OCI-LY7 (cell line): ENCODE measurements around the gene MACROD2. TPM values are rescaled to one million over a fixed set of nuclear protein-coding genes. Genes with fewer than 3 reads are reported as not detected.

Experiments used
- BruUV-seq: library from RNA; stranded (reverse); fragments of 400-500 nt; replicated peaks from 2 replicates; lab custom pipeline; 2021; lab: Mats Ljungman, UMichigan
- CTCF ChIA-PET: fragments of 300-600 bp; sonication (Branson Sonifier 250); formaldehyde crosslinking; loops from one replicate; lab custom pipeline; 2022; ENCODE audit warnings: antibody characterized with exemption; ENCODE audit not compliant: unreplicated experiment; lab: Charles Lee
- POLR2A ChIA-PET: fragments of 300-600 bp; sonication (Branson Sonifier 250); formaldehyde crosslinking; loops from one replicate; lab custom pipeline; 2022; ENCODE audit warnings: antibody characterized with exemption; lab: Charles Lee
- DNase-seq: peaks from one replicate; pipeline ENCODE4 v3.0.0-alpha.2; 2015; ENCODE audit warnings: low spot score
- H2AFZ ChIP-seq: fragments of 200-600 bp; sonication (generic), shearing (Covaris generic); 2 replicates; pipeline ENCODE4 v1.6.1; 2014; ENCODE audit warnings: mild to moderate bottlenecking, antibody characterized with exemption, low read length, moderate library complexity
- H3K27ac ChIP-seq: fragments of 200-600 bp; sonication (generic); 2 replicates; pipeline ENCODE4 v1.5.1; 2014; ENCODE audit warnings: mixed run types, low read depth, mild to moderate bottlenecking, moderate library complexity, low read length, inconsistent platforms; ENCODE audit not compliant: poor library complexity, severe bottlenecking
- H3K36me3 ChIP-seq: fragments of 200-600 bp; sonication (generic); 2 replicates; pipeline ENCODE4 v1.6.1; 2014; ENCODE audit warnings: mild to moderate bottlenecking, antibody characterized with exemption, low read length, moderate library complexity, mixed read lengths; ENCODE audit not compliant: insufficient read depth
- H3K4me1 ChIP-seq: fragments of 200-600 bp; sonication (generic); 2 replicates; pipeline ENCODE4 v1.5.1; 2014; ENCODE audit warnings: mild to moderate bottlenecking, low read length; ENCODE audit not compliant: insufficient read depth, poor library complexity, severe bottlenecking
- H3K4me2 ChIP-seq: fragments of 200-600 bp; sonication (generic); 2 replicates; pipeline ENCODE4 v1.6.1; 2014; ENCODE audit warnings: mild to moderate bottlenecking, low read length
- H3K4me3 ChIP-seq: fragments of 200-600 bp; sonication (generic); 2 replicates; pipeline ENCODE4 v1.5.1; 2014; ENCODE audit warnings: mild to moderate bottlenecking, low read depth, low read length; ENCODE audit not compliant: poor library complexity, severe bottlenecking
- H3K79me2 ChIP-seq: fragments of 200-600 bp; sonication (generic); 2 replicates; pipeline ENCODE4 v1.6.1; 2016; ENCODE audit warnings: low read depth, mild to moderate bottlenecking, low read length, moderate library complexity, mixed read lengths; ENCODE audit not compliant: insufficient read depth
- H3K9me2 ChIP-seq: fragments of 200-600 bp; sonication (generic); 2 replicates; pipeline ENCODE4 v1.6.1; 2016; ENCODE audit warnings: mild to moderate bottlenecking, low read length, mixed read lengths; ENCODE audit not compliant: insufficient read depth
- H3K9me3 ChIP-seq: fragments of 200-600 bp; sonication (generic); 2 replicates; pipeline ENCODE4 v1.6.1; 2014; ENCODE audit warnings: mild to moderate bottlenecking, mixed run types, low read length, mixed read lengths
- H4K20me1 ChIP-seq: fragments of 200-600 bp; sonication (generic); 2 replicates; pipeline ENCODE4 v1.6.1; 2014; ENCODE audit warnings: mild to moderate bottlenecking, antibody characterized with exemption, low read length, moderate library complexity, mixed read lengths; ENCODE audit not compliant: insufficient read depth
- EZH2phosphoT487 ChIP-seq: fragments of 200-600 bp; sonication (generic); IDR thresholded peaks from 2 replicates; pipeline ENCODE4 v1.6.1; 2018; ENCODE audit warnings: low read depth, borderline replicate concordance, mild to moderate bottlenecking, mixed run types, antibody characterized with exemption, low read length, moderate library complexity, mixed read lengths
- intact Hi-C: fragments of 100-400 bp; cut with micrococcal nuclease; formaldehyde crosslinking; loops from one replicate; pipeline ENCODE4 v1.10.0; 2022; ENCODE audit not compliant: unreplicated experiment
- total RNA-seq, 2 experiments: library from RNA; depleted of rRNA in 1 of 2; stranded (reverse); fragments of >200 nt in 1 of 2; shearing (Covaris generic) in 1 of 2; gene quantifications; 2 replicates each; pipeline ENCODE4 v1.2.3, GENCODE V29; 2014 to 2022
- TF ChIP-seq, protein P1 (sequence below): fragments of 200-600 bp; sonication (generic); conservative IDR thresholded peaks from 2 replicates; pipeline ENCODE4 v1.5.1; 2014; ENCODE audit warnings: mild to moderate bottlenecking, antibody characterized with exemption, low read length, moderate library complexity, mixed read lengths

The MACROD2 gene
- total RNA-seq, 2 experiments from 2014 or later, result 0.09 to 4.5 TPM

- intact Hi-C loops, result no loop called here
Observed at GRCh38 chr20:15256676-15257568, 1261.6 kb downstream of the MACROD2 start.

DNA sequence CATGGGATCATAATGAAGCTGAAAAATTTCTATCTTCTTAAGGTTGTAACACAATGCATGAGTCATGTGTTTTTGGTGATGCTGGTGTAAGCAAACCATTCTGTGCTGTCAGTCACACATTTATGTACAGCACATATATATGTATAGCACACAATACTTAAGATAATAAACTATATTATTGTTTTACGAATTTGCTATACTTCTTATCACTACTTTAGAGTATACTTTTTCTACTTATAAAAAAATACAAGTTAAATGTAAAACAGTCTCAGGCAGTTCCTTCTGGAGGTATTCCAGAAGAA is 1262.2 kb downstream of the MACROD2 start:
- DNase-seq, result no peak
- BruUV-seq, result no TSS peak
- CTCF ChIA-PET, result no interaction called here

More at GRCh38 chr20:15256676-15257568, 1261.6 kb downstream of the MACROD2 start:
- no peak overlapping the region for H3K4me3 ChIP-seq
- no peaks in the 10 kb centered on the region for H3K79me2 ChIP-seq
- no peaks in the 10 kb centered on the region for H4K20me1 ChIP-seq
- TF ChIP-seq EZH2phosphoT487, result no peak
- TF ChIP-seq, protein P1, sequence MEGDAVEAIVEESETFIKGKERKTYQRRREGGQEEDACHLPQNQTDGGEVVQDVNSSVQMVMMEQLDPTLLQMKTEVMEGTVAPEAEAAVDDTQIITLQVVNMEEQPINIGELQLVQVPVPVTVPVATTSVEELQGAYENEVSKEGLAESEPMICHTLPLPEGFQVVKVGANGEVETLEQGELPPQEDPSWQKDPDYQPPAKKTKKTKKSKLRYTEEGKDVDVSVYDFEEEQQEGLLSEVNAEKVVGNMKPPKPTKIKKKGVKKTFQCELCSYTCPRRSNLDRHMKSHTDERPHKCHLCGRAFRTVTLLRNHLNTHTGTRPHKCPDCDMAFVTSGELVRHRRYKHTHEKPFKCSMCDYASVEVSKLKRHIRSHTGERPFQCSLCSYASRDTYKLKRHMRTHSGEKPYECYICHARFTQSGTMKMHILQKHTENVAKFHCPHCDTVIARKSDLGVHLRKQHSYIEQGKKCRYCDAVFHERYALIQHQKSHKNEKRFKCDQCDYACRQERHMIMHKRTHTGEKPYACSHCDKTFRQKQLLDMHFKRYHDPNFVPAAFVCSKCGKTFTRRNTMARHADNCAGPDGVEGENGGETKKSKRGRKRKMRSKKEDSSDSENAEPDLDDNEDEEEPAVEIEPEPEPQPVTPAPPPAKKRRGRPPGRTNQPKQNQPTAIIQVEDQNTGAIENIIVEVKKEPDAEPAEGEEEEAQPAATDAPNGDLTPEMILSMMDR, result no peak
- no peaks in the 10 kb centered on the region for H3K36me3 ChIP-seq
- ChIA-PET CTCF (no interaction called here), POLR2A (no interaction called here)
- no peak overlapping the region for H3K27ac ChIP-seq
- DNase-seq, result no peak
- BruUV-seq, result no TSS peak
- no peaks in the 10 kb centered on the region for H3K9me3 ChIP-seq
- H3K4me1 ChIP-seq, result no peaks in the 10 kb centered on the region
- no peaks in the 10 kb centered on the region for H3K9me2 ChIP-seq
- no peak overlapping the region for H3K4me2 ChIP-seq
- H2AFZ ChIP-seq, result no peak overlapping the region

More for the DNA sequence above, 1262.2 kb downstream of the MACROD2 start:
- Histone ChIP-seq H3K4me2 (no peak overlapping the region), H3K4me3 (no peak overlapping the region), H2AFZ (no peak overlapping the region), H3K79me2 (no peaks in the 10 kb centered on the region), H3K9me3 (no peaks in the 10 kb centered on the region), H3K9me2 (no peaks in the 10 kb centered on the region), H3K36me3 (no peaks in the 10 kb centered on the region), H3K27ac (no peak overlapping the region), H3K4me1 (no peaks in the 10 kb centered on the region), H4K20me1 (no peaks in the 10 kb centered on the region)
- no peak for TF ChIP-seq EZH2phosphoT487
- TF ChIP-seq, protein P1, result no peak
- POLR2A ChIA-PET, result no interaction called here
- intact Hi-C loops, result no loop called here
